Mucosa of stomach (tissue), 1 donor: Measurements from ENCODE around the gene PEA15.

ENCODE experiments used
- H3K27me3 ChIP-seq: one replicate; pipeline ENCODE4 v1.7.0; 2013; ENCODE audit warnings: mild to moderate bottlenecking, low read length; ENCODE audit not compliant: control insufficient read depth, insufficient read depth
- H3K36me3 ChIP-seq: one replicate; pipeline ENCODE4 v1.7.0; 2013; ENCODE audit warnings: low read length; ENCODE audit not compliant: control insufficient read depth, insufficient read depth
- H3K4me1 ChIP-seq: one replicate; pipeline ENCODE4 v1.7.0; 2013; ENCODE audit warnings: mild to moderate bottlenecking, low read length; ENCODE audit not compliant: control insufficient read depth, insufficient read depth
- H3K4me3 ChIP-seq: one replicate; pipeline ENCODE4 v1.7.0; 2013; ENCODE audit warnings: low read length
- H3K9ac ChIP-seq: one replicate; pipeline ENCODE4 v1.7.0; 2013; ENCODE audit warnings: mild to moderate bottlenecking, low read length, moderate library complexity
- H3K9me3 ChIP-seq: one replicate; pipeline ENCODE4 v1.7.0; 2013; ENCODE audit warnings: mild to moderate bottlenecking, low read length, moderate library complexity; ENCODE audit not compliant: control insufficient read depth
- donor health status: Pancreatic carcinoma.

The PEA15 gene

DNA sequence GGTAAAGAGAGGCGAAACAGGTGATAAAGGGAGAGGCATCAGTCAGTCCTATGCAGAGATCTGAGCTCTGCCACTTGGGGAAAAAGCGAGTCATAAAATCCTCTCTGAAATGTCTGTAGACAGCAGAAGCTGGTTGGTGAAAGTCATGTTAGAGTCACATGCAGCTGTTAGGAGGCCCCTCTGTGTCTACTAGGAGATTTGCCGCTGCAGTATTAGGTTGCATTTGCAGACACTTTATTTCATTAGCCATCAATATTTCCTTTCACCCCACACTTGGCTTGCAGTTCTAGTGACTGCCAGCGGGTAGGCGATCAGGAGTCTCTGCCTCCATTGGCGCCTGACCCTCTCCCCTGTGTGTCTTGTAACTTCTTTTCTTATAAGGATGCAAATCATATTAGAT, 37.6 kb upstream of the PEA15 start:
- Histone ChIP-seq H3K4me1 (no peaks in the 10 kb centered on the region), H3K9ac (no peak overlapping the region), H3K27me3 (no peaks in the 10 kb centered on the region), H3K9me3 (no peaks in the 10 kb centered on the region), H3K36me3 (no peaks in the 10 kb centered on the region), H3K4me3 (no peak overlapping the region)

DNA sequence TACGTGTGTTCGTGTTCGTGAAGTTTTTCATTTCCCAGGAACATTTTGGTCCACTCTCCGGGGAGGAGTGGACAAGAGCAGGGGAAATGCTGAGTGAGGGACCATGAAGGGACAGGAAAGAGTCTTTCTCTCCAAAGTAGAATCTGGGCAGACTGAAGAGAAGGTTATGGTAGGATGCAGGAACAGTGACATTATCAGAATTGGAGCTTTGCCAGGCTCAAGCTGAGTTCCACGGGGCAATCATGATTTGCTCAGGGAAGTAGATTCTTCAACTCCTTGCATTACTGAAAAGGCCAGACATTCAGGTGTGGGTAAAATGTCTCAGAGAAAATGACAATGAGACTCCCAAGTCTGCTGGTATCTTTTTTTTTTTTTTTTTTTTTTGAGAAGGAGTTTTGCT, 37.2 kb upstream of the PEA15 start:
- Histone ChIP-seq H3K36me3 (no peaks in the 10 kb centered on the region), H3K27me3 (no peaks in the 10 kb centered on the region), H3K4me3 (no peak overlapping the region), H3K9ac (no peak overlapping the region), H3K4me1 (no peaks in the 10 kb centered on the region), H3K9me3 (no peaks in the 10 kb centered on the region)

DNA sequence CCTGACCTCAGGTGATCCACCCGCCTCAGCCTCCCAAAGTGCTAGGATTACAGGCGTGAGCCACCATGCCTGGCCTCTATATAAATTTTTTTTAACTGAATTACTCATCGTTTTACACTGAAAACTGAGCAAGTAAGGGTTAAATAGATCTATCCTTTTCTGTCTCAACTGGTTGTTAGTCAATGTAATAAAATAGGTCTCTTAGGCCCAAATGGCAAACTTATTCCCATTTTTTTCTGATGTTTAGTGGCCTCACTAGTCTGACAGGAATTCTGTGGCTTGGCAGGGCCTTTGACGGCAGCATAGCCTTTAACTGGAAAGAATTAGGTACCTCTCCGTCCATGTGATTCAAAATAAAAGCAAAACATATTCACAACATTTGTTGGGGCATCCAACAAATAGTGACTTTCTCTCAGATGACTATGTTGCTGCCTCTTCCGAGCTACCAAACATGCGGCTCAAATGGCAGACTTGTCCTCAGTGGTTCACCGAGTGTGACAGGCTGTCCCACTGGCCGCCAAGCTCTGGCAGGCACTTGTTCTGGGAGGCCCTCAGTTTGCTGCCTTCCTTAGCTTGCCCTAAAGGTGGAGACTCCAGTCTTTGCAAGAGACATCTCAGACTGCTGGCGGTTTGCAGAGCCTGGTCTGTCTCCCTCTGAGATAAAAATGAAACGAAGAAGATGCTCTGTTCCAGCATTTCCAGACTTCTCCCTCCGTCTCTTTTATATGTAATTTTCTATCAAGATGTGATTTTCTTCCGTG, 36.4 kb upstream of the PEA15 start:
- H3K4me3 ChIP-seq, result no peak overlapping the region
- H3K27me3 ChIP-seq, result no peaks in the 10 kb centered on the region
- no peak overlapping the region for H3K9ac ChIP-seq
- no peaks in the 10 kb centered on the region for H3K4me1 ChIP-seq
- no peaks in the 10 kb centered on the region for H3K9me3 ChIP-seq
- no peaks in the 10 kb centered on the region for H3K36me3 ChIP-seq

DNA sequence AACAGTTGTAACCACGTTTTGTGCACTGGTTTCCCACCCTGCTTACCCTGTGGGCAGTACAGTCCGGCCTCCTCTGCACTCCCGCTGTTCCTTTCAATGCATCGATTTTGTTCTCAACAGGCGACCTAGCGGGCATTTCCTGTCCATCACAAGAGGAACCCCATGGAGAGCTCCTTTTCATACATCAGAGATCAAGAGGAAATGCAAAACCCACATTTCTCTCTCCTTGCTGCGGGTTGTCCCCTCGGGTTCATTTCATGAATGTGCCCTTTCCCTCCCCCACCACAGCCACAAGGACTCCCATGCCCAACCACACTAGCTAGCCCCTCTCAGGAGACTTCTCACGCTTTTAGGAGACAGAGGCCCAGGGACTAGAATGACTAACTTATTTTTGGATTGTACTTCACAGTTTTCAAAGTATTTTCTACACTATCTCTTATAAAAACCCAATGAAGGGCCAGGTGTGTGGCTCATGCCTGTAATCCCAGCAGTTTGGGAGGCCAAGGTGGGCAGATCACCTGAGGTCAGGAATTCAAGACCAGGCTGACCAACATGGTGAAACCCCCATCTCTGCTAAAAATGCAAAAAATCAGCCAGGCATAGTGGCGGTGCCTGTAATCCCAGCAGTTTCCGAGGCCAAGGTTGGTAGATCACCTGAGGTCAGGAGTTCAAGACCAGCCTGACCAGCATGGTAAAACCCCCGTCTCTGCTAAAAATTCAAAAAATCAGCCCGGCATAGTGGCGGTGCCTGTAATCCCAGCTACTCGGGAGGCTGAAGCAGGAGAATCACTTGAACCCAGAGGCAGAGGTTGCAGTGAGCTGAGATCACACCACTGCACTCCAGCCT, 35.4 kb upstream of the PEA15 start:
- no peak overlapping the region for H3K9ac ChIP-seq
- H3K9me3 ChIP-seq, result no peaks in the 10 kb centered on the region
- no peaks in the 10 kb centered on the region for H3K27me3 ChIP-seq
- H3K4me3 ChIP-seq, result no peak overlapping the region
- no peaks in the 10 kb centered on the region for H3K4me1 ChIP-seq
- H3K36me3 ChIP-seq, result no peaks in the 10 kb centered on the region

DNA sequence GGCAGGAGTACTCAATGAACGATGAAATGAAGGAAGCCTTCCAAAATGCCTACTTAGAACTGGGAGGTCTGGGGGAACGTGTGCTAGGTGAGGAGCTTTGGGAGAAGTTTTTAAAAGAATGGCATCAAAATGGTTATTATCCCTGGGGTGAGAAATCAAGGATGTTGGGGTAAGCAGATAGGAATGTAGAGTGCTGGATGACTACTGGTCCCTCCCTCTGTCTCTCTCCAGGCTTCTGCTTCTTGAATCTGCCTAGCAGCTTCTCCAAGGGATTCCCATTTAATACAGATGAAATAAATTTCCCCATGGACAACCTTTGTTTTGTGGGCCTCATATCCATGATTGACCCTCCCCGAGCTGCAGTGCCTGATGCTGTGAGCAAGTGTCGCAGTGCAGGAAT, 33.8 kb upstream of the PEA15 start:
- Histone ChIP-seq H3K4me3 (no peak overlapping the region), H3K9me3 (no peaks in the 10 kb centered on the region), H3K27me3 (no peaks in the 10 kb centered on the region), H3K36me3 (no peaks in the 10 kb centered on the region), H3K9ac (no peak overlapping the region), H3K4me1 (no peaks in the 10 kb centered on the region)

DNA sequence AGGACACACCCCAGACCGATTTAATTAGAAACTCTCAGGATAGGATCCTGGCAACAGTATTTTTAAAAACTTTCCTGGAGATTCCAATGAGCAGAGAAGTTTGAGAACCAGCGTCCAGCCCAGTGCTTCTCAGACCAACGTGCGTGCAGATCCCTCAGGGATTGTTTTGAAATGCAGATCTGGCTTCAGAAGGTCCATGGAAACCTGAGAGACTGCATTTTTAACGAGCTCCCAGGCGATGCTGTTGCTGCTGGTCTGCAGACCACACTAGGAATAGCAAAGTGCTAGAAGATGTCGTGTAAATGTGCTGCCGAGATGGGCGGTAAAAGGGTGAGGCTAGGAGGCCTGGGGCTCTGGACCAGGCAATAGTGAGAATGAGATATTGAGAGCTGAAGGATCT, 33.2 kb upstream of the PEA15 start:
- H3K9ac ChIP-seq, result no peak overlapping the region
- H3K4me1 ChIP-seq, result no peaks in the 10 kb centered on the region
- H3K27me3 ChIP-seq, result no peaks in the 10 kb centered on the region
- H3K9me3 ChIP-seq, result no peaks in the 10 kb centered on the region
- H3K4me3 ChIP-seq, result no peak overlapping the region
- H3K36me3 ChIP-seq, result no peaks in the 10 kb centered on the region

DNA sequence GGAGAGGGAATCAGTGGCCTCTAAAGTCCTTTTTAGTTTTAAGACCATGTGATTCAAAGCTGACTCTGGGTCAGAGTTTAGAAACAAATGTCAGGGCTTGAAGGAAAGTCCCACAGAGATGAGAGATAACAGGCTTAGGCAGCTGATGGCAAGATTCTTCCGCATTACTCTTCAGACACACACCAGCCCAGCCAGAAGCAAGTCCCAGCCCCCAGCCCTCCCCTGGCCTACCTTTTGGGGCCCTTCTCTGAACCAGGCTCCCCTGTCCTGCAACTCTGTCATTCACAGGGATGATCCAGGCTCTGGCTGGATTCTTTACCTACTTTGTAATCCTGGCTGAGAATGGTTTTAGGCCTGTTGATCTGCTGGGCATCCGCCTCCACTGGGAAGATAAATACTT, 28.0 kb upstream of the PEA15 start:
- no peak overlapping the region for H3K9ac ChIP-seq
- H3K36me3 ChIP-seq, result no peaks in the 10 kb centered on the region
- H3K4me1 ChIP-seq, result no peaks in the 10 kb centered on the region
- no peak overlapping the region for H3K4me3 ChIP-seq
- no peaks in the 10 kb centered on the region for H3K9me3 ChIP-seq
- no peaks in the 10 kb centered on the region for H3K27me3 ChIP-seq

DNA sequence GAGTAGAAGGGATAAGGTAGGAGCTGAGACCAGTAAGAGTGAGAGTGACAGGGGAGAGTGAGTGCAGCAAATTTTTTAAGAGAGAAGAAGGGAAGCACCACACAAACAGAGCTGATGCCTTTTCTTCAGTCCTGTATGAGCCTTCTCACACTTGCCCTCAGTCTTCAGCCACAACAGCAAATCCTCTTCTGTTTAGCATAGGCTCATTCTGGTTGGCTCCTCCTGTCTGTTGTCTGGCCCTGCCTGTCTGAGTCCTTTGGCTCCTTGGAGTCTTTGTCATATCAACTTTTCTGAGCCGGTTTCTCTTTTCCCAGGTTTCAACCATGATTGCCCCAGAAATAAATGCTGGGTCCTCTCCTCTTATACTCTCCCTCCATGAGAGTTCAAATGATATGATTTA, 27.5 kb upstream of the PEA15 start:
- Histone ChIP-seq H3K9ac (no peak overlapping the region), H3K9me3 (no peaks in the 10 kb centered on the region), H3K36me3 (no peaks in the 10 kb centered on the region), H3K27me3 (no peaks in the 10 kb centered on the region), H3K4me1 (no peaks in the 10 kb centered on the region), H3K4me3 (no peak overlapping the region)

DNA sequence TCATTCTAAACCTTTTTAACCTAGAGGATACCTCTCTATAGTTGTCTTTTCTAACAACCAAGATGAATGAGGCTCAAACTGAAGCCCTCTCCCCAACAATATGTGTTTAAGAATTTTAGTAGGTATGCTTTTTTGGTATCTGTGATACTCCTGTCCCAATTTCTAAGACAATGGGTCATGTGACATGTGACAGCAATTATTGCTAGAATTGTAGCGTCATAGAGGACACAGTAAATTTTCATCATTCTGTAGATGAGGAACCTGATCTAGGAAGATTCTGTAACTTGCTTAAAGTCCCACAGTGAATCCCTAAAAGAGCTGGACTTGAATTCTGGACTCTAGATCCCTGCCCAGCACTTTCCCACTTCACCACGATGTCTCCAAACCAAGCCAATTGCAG, 26.5 kb upstream of the PEA15 start:
- Histone ChIP-seq H3K4me1 (no peaks in the 10 kb centered on the region), H3K36me3 (no peaks in the 10 kb centered on the region), H3K4me3 (no peak overlapping the region), H3K9me3 (no peaks in the 10 kb centered on the region), H3K9ac (no peak overlapping the region), H3K27me3 (no peaks in the 10 kb centered on the region)

DNA sequence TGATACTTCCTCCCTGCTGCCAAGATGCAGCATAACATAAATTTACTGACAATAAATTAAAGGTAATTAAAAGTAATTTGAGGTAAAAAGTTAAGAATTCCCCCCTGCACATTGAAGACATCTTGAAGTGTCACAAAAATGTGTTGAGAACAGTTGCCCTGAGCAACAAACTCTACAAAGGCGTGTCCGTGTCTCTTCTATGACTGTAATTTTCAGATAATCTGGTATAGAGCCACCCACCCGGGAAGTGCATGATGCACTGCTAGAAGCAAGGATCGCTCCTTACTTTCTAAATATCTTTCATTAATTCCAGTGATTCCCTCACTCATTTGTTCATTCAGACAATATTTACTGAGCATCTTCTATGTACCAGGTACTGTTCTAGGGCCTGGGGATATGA, 25.8 kb upstream of the PEA15 start:
- H3K4me3 ChIP-seq, result no peak overlapping the region
- H3K9ac ChIP-seq, result no peak overlapping the region
- H3K36me3 ChIP-seq, result no peaks in the 10 kb centered on the region

DNA sequence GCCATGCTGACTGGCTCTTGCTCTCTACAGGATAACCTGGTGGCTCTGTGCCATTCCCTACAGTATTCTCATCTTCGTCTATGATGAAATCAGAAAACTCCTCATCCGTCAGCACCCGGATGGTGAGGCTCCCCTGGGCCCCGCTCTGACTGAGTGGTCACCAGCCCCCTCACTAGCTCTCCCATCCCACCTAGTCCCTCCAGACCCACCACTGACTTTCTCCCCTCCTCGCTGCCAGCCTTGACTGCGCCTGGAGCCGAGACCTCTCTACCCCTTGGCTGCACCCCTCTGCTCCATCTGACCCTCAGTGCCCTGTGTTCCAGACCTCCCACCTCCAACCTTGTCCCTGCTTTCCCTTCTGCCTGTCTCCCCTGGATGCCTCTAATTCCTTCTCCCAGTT, 18.9 kb upstream of the PEA15 start:
- Histone ChIP-seq H3K9me3 (no peaks in the 10 kb centered on the region), H3K27me3 (no peaks in the 10 kb centered on the region), H3K9ac (no peak overlapping the region), H3K36me3 (no peaks in the 10 kb centered on the region), H3K4me3 (no peak overlapping the region), H3K4me1 (no peaks in the 10 kb centered on the region)

More for the DNA sequence above, 25.8 kb upstream of the PEA15 start:
- H3K4me1 ChIP-seq, result no peaks in the 10 kb centered on the region
- no peaks in the 10 kb centered on the region for H3K9me3 ChIP-seq
- H3K27me3 ChIP-seq, result no peaks in the 10 kb centered on the region

DNA sequence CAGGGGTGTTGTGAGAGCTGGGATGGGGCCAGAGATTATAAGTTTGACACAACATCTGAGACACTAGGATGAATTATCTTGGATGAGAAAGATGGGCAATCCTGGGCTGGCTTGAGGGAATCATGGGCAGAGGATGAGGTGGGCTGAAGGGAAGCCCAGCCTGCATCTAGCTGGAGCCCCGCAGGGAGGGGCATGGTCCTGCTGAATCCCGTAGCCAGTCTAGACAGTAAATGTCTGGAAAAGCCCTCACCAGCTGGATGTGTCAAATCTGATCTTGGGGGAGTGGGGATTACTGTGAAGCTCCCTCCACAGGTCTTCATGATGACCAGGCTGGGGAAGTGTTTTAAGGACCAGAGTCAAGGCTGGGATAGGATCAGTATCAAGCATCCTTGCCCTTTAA, 18.5 kb upstream of the PEA15 start:
- H3K4me3 ChIP-seq, result no peak overlapping the region
- no peaks in the 10 kb centered on the region for H3K4me1 ChIP-seq
- H3K9me3 ChIP-seq, result no peaks in the 10 kb centered on the region

More for the DNA sequence above, 18.5 kb upstream of the PEA15 start:
- H3K27me3 ChIP-seq, result no peaks in the 10 kb centered on the region
- H3K9ac ChIP-seq, result no peak overlapping the region
- H3K36me3 ChIP-seq, result no peaks in the 10 kb centered on the region
